ENCODE measurements around the gene WTIP.
"Not testable (repeated sequence)": the region's sequence is repeated elsewhere in the genome, so short reads cannot be mapped to it uniquely, and the experiment has no call there.

Gene WTIP

DNA sequence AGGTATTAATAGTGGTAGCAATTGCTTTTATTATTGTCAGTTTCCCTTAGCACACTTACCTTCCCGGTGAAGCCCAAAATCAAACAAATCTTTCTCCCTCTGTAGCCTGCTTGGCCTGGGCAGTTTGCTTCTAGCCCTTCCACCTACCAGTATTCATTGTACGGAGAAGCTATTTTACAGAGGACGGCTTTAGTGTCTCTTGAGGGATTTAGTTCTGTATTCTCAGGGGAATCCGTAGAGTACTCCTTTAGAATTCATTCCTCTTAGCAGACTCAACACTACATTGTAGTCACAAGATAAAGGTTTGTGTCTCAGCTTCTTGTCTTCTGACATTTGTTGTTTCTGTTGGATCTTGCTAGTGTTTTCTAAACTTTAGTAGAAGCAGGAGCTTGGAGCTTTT is 24.1 kb upstream of the WTIP start:
- no peak overlapping the region for H3K4me3 ChIP-seq (ENCODE audit: low read depth, low read length)
- TF ChIP-seq, protein P1, sequence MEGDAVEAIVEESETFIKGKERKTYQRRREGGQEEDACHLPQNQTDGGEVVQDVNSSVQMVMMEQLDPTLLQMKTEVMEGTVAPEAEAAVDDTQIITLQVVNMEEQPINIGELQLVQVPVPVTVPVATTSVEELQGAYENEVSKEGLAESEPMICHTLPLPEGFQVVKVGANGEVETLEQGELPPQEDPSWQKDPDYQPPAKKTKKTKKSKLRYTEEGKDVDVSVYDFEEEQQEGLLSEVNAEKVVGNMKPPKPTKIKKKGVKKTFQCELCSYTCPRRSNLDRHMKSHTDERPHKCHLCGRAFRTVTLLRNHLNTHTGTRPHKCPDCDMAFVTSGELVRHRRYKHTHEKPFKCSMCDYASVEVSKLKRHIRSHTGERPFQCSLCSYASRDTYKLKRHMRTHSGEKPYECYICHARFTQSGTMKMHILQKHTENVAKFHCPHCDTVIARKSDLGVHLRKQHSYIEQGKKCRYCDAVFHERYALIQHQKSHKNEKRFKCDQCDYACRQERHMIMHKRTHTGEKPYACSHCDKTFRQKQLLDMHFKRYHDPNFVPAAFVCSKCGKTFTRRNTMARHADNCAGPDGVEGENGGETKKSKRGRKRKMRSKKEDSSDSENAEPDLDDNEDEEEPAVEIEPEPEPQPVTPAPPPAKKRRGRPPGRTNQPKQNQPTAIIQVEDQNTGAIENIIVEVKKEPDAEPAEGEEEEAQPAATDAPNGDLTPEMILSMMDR (IDR thresholded peaks at IDR 0.05; ENCODE audit: borderline replicate concordance, insufficient read depth, low read depth, low read length), result no peak

DNA sequence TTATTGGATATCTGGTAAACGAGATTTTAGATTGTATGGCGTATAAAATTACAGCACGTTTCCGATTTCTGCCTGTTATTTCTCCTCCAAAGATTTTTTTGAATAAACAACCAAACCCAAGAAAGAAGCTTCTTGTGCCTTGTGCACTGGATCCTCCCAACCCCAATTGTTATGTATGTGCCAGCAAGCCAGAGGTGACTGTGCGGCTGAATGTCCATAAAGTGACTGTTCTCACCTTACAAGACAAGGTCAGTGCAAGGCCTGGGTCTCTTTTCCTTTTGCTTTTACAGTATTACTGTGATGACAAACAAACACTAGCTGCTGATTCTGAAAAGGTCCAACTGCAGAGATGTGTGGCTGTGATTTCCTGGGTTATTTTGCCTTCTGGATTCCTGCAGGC is 22.9 kb upstream of the WTIP start:
- TF ChIP-seq, protein P1 (IDR thresholded peaks at IDR 0.05; ENCODE audit: borderline replicate concordance, insufficient read depth, low read depth, low read length), result no peak
- no peak overlapping the region for H3K4me3 ChIP-seq (ENCODE audit: low read depth, low read length)

- TF ChIP-seq, protein P1 (IDR thresholded peaks at IDR 0.05; ENCODE audit: borderline replicate concordance, insufficient read depth, low read depth, low read length), result no peak
- no peak overlapping the region for H3K4me3 ChIP-seq (ENCODE audit: low read depth, low read length)
Measured at GRCh38 chr19:34459614-34460013, 21.9 kb upstream of the WTIP start.

DNA sequence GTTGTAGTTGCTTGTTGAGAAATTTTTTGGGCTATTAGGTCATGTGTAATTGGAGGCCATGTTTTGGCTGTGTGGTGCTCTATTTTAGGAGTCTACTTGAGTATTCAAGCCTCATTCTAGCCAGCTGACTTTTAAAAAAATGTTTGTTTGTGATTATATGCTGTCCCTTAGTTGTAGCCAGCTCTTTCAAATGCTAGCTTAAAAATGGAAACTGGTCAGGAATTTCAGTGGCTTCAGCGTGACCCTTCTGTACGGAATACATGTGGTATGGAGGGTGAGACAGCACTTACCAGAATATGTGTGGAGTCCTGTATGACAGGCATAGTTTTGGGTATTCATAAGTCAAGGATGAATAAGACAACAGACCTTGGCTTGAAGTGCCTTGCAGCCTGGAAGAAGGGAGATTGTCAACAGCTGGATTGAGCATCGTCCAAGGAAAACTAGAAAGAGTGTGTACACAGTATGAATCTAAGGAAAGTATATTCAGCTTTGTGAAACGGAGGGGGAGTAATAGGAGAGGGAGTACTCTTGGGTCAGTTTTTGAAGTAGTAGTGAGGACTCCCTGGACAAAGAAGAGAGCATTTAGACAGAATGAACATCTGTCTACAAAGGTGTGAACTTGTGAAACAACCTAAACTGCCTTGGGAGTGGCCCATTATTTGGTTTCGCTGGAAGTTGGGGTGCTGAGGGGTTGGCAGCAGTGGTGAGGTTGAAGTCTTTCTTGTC is 20.0 kb upstream of the WTIP start:
- TF ChIP-seq, protein P1 (IDR thresholded peaks at IDR 0.05; ENCODE audit: borderline replicate concordance, insufficient read depth, low read depth, low read length), result no peak
- H3K4me3 ChIP-seq (ENCODE audit: low read depth, low read length), result no peak overlapping the region

GRCh38 chr19:34464785-34465184 is 16.8 kb upstream of the WTIP start:
- not testable (repeated sequence) for H3K4me3 ChIP-seq (ENCODE audit: low read depth, low read length)

- TF ChIP-seq, protein P1 (IDR thresholded peaks at IDR 0.05; ENCODE audit: borderline replicate concordance, insufficient read depth, low read depth, low read length), result no peak
- no peak overlapping the region for H3K4me3 ChIP-seq (ENCODE audit: low read depth, low read length)
Measured at GRCh38 chr19:34468409-34468808, 13.1 kb upstream of the WTIP start.

GRCh38 chr19:34469026-34469425 is 12.5 kb upstream of the WTIP start:
- H3K4me3 ChIP-seq (ENCODE audit: low read depth, low read length), result not testable (repeated sequence)

- TF ChIP-seq, protein P1 (IDR thresholded peaks at IDR 0.05; ENCODE audit: borderline replicate concordance, insufficient read depth, low read depth, low read length), result no peak
- no peak overlapping the region for H3K4me3 ChIP-seq (ENCODE audit: low read depth, low read length)
Measured at GRCh38 chr19:34471906-34472700, 9.5 kb upstream of the WTIP start.
